NCI-H2081 treated with DMSO at 0.1 percent for 48 hours (cell line): ENCODE measurements around the gene TMED3.

Experiments
- DNase-seq: peaks from one replicate; lab custom pipeline; 2025; lab: John Stamatoyannopoulos, UW

The TMED3 gene

GRCh38 chr15:79310985-79311900 lies at the start of gene TMED3:
TSS of gene TMED3 (plus strand) at chr15:79311112. CDS start at chr15:79311250, 138 bp downstream.
- DNase-seq = no peak

GRCh38 chr15:79261836-79262235 lies 49.1 kb upstream of the TMED3 start:
- DNase-seq = no peak

GRCh38 chr15:79265167-79265566 lies 45.7 kb upstream of the TMED3 start:
- DNase-seq = no peak

GRCh38 chr15:79265987-79266579 lies 44.8 kb upstream of the TMED3 start:
- no peak for DNase-seq

GRCh38 chr15:79282371-79283251 lies 28.3 kb upstream of the TMED3 start, which contains the start of gene ANKRD34C:
TSS of gene ANKRD34C (plus strand) at chr15:79282722. CDS start at chr15:79293285, 10,563 bp downstream.
- DNase-seq = no peak

- DNase-seq = no peak
Measured at GRCh38 chr15:79283252-79284048, 27.5 kb upstream of the TMED3 start.

- DNase-seq = no peak
Measured at GRCh38 chr15:79290642-79291275, 20.2 kb upstream of the TMED3 start.

GRCh38 chr15:79292011-79292410 lies 18.9 kb upstream of the TMED3 start:
- DNase-seq = no peak

- no peak for DNase-seq
Measured at GRCh38 chr15:79294075-79294474, 16.8 kb upstream of the TMED3 start.

GRCh38 chr15:79296583-79296982 lies 14.3 kb upstream of the TMED3 start:
- no peak for DNase-seq

GRCh38 chr15:79299126-79299840 lies 11.6 kb upstream of the TMED3 start:
- no peak for DNase-seq

GRCh38 chr15:79299841-79300235 lies 11.1 kb upstream of the TMED3 start:
- DNase-seq = no peak

- no peak for DNase-seq
Measured at GRCh38 chr15:79307251-79307650, 3.7 kb upstream of the TMED3 start.

GRCh38 chr15:79308874-79309273 lies 2.0 kb upstream of the TMED3 start:
- DNase-seq = no peak

- no peak for DNase-seq
Measured at GRCh38 chr15:79310612-79310984, 314 bp upstream of the TMED3 start.

GRCh38 chr15:79311901-79312553 lies 1.1 kb downstream of the TMED3 start:
- no peak for DNase-seq

GRCh38 chr15:79314186-79314585 lies 3.3 kb downstream of the TMED3 start:
- no peak for DNase-seq

- no peak for DNase-seq
Measured at GRCh38 chr15:79314811-79315210, 3.9 kb downstream of the TMED3 start.

GRCh38 chr15:79315623-79316328 lies 4.9 kb downstream of the TMED3 start:
- DNase-seq = no peak
